IPS-NIHi11 (cell line): ENCODE results near the gene HTATIP2.
"Not testable (repeated sequence)": the region's sequence is repeated elsewhere in the genome, so short reads cannot be mapped to it uniquely, and the experiment has no call there.

ENCODE experiments used
- DNase-seq: peaks from one replicate; pipeline ENCODE4 v3.0.0; 2012; ENCODE audit warnings: mixed read lengths, low spot score

Gene HTATIP2

GRCh38 chr11:20372081-20372626 lies 8.6 kb downstream of the HTATIP2 start:
- DNase-seq, result no peak

GRCh38 chr11:20373147-20373546 lies 9.6 kb downstream of the HTATIP2 start:
- no peak for DNase-seq

- DNase-seq, result no peak
These were observed 10.2 kb downstream of the HTATIP2 start for GRCh38 chr11:20373568-20374209.

GRCh38 chr11:20374741-20375300 lies 11.3 kb downstream of the HTATIP2 start:
- no peak for DNase-seq

- no peak for DNase-seq
These were observed 12.7 kb downstream of the HTATIP2 start for GRCh38 chr11:20376162-20376730.

GRCh38 chr11:20385996-20386395 lies 22.5 kb downstream of the HTATIP2 start:
- DNase-seq, result not testable (repeated sequence)

GRCh38 chr11:20387261-20388095 lies 24.0 kb downstream of the HTATIP2 start, which contains the start of gene PRMT3:
Gene PRMT3, plus strand, starts transcription at chr11:20387716. Its CDS starts 31 bp downstream, at chr11:20387747.
- peak; percentile 97 for DNase-seq

GRCh38 chr11:20388096-20389055 lies 24.9 kb downstream of the HTATIP2 start:
- DNase-seq, result peak; percentile 16

- peak; percentile 30 for DNase-seq
These were observed 33.8 kb downstream of the HTATIP2 start for GRCh38 chr11:20397281-20397680.

- no peak for DNase-seq
These were observed 36.0 kb downstream of the HTATIP2 start for GRCh38 chr11:20399498-20399897.

GRCh38 chr11:20403059-20403458 lies 39.5 kb downstream of the HTATIP2 start:
- no peak for DNase-seq

- no peak for DNase-seq
These were observed 43.0 kb downstream of the HTATIP2 start for GRCh38 chr11:20406484-20406883.

- no peak for DNase-seq
These were observed 43.8 kb downstream of the HTATIP2 start for GRCh38 chr11:20407344-20407743.

GRCh38 chr11:20415432-20415831 lies 51.9 kb downstream of the HTATIP2 start:
- no peak for DNase-seq

- no peak for DNase-seq
These were observed 54.3 kb downstream of the HTATIP2 start for GRCh38 chr11:20417771-20418170.

- no peak for DNase-seq
These were observed 58.4 kb downstream of the HTATIP2 start for GRCh38 chr11:20421946-20422345.

- DNase-seq, result no peak
These were observed 65.7 kb downstream of the HTATIP2 start for GRCh38 chr11:20429216-20429615.
